NCI-H2227 (cell line): Measurements from ENCODE around the gene NLRP7.
"Not testable (repeated sequence)": the region's sequence is repeated elsewhere in the genome, so short reads cannot be mapped to it uniquely, and the experiment has no call there.

ENCODE experiments used
- DNase-seq: peaks from one replicate; lab custom pipeline; 2025; ENCODE audit not compliant: unreplicated experiment; lab: John Stamatoyannopoulos, UW

The NLRP7 gene

DNA sequence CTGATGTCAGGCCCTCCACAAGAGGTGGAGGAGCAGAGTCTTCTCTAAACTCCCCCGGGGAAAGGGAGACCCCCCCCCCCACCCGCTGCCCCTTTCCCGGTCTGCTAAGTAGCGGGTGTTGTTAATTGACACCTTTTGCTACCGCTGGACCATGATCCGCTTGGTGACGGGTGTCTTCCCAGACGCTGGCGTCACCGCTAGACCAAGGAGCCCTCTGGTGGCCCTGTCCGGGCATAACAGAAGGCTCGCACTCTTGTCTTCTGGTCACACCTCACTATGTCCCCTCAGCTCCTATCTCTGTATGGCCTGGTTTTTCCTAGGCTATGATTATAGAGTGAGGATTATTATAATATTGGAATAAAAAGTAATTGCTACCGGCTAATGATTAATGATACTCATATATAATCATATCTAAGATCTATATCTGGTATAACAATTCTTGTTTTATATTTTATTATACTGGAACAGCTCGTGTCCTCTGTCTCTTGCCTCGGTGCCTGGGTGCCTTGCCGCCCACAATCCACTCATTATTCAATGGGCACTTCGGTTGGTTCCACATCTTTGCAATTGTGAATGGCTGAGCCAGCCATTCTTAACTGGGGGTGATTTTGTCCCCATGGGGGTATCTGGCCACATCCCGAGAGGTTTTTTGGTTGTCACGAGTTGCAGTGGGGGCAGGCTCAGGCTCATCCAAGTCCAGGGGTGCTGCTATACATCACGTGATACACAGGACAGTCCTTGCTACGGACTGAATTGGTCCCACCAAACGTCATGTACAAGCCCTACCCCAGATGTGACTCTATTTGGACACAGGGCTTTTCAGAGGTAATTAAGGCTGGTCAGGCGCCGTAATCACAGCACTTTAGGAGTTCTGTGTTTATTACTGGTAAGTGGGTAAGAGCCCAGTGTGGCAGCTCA, 27.4 kb downstream of the NLRP7 start:
- DNase-seq = not testable (repeated sequence)

DNA sequence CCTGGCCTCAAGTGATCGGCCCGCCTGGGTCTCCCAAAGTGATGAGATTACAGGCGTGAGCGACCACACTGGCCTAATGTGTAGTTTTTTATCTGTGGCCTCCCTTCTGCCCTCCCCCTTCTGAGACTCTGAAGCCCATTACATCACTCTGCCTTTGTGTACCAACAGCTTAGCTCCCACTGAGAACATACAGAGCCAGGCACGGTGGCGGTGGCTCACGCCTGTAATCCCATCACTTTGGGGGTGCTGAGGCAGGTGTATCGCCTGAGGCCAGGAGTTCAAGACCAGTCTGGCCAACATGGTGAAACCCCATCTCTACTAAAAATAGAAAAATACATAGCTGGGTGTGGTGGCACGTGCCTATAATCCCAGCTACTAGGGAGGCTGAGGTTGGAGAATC, 28.8 kb downstream of the NLRP7 start:
- no peak for DNase-seq

DNA sequence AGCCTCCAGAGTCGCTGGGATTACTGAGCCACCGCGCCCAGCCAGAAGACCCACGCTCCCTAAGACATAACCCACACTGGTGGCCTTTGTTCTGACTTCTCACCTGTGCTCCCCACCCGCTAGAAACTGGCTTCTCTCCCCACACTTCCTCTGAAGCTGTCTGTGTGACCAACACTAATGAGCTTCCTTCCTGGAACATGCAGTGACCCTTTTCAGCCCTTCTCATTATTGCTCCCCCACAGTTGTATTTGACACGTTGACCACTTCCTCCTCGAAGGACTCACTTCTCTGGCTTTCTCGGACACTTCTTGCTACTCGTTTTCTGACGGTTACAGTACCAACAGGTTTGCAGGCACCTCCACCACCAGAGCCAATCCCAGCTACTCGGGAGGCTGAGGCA, 30.5 kb downstream of the NLRP7 start:
- DNase-seq = no peak

DNA sequence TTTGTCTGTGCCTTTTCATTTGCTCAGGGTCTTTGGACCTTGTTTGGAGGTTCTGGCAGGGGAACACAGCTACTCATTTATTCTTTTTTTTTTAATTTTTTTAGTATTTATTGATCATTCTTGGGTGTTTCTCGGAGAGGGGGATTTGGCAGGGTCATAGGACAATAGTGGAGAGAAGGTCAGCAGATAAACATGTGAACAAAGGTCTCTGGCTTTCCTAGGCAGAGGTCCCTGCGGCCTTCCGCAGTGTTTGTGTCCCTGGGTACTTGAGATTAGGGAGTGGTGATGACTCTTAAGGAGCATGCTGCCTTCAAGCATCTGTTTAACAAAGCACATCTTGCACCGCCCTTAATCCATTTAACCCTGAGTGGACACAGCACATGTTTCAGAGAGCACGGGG, 39.4 kb downstream of the NLRP7 start:
- DNase-seq = not testable (repeated sequence)

DNA sequence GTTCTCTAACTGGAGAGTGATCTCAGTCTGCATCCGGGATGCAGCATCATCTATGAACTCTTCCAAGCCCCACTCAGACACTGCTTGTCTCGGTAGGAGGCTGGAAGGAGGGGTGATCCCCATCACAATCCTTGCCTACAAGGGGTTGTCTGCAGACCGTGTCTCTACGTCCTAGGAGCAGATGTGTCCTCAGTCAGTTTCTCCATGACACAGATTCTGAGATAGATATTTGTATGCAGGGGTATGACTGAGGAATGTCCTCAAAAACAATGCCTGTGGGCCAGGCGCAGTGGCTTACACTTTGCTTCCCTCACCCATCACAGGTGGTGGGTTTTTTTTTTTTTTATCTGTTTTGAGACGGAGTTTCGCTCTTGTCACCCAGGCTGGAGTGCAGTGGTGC, 40.5 kb downstream of the NLRP7 start:
- no peak for DNase-seq

DNA sequence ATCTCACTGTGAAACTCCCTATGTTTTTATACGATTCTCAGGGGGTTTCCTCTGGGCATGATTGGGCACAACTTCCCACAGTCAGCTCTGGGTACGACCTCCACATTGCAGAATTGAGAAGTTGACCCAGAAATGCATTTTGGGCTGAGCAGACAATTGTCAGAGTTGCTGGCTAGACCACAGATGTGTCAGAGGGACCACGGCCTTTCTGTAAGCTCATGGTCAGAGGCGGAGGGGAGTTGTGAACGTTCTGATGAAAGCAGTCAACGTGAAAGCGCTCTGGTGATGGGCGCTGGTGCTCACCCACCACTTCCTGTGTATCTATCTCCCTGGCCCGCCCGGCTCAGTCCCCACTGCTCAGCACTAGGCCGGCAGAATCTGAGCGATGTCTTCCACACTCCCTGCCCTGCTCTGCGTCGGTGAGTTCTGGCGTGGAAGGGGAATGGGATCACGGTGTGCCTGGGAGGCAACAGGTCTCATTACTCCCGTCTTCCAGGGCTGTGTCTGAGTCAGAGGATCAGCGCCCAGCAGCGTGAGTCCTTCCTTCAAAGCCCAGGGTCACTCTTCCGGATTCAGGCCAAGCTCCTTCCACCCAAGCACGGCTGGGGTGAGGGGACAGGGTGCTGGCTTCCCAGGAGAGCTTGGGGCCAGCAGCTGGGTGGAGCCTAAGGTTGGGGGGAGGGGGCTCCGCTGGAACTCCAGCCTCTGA, 41.4 kb downstream of the NLRP7 start, which contains the start of gene NCR1:
NCR1 (plus strand) TSS at position 346 of the 709 bp plus-strand sequence; CDS start at position 386, 40 bp downstream.
- no peak for DNase-seq

DNA sequence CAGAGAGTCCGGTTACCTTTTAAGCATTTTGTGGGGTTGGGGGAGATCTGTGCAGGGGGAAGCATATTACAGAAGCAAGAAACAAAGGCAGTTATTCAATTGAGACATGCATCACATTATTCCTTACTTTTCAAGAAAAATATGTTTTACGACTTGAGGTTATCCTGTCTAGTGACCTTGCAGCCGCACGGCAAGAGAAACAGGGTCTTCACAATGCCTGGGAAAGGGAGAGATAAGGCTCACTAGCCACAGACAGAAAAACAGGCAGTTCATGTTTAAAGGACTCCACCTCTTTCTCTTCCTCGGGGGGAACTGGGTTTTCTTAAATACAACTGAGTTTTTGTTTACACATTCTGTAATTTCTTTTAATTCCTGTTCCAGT, 41.9 kb downstream of the NLRP7 start:
- no peak for DNase-seq

DNA sequence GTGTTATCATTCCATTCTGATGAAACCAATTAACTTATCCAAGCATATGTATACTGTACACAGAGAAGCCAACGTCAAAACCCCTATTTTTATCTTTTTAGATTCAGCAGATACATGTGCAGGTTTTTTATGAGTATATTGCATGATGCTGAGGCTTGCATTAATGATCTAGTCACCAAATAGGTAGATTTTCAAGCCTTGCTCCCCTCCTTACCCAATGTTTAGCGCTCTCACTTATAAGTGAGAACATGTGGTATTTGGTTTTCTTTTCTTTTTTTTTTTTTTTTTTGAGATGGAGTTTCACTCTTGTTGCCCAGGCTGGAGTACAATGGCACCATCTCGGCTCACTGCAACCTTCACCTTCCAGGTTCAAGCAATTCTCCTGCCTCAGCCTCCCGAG, 43.1 kb downstream of the NLRP7 start:
- DNase-seq = not testable (repeated sequence)

DNA sequence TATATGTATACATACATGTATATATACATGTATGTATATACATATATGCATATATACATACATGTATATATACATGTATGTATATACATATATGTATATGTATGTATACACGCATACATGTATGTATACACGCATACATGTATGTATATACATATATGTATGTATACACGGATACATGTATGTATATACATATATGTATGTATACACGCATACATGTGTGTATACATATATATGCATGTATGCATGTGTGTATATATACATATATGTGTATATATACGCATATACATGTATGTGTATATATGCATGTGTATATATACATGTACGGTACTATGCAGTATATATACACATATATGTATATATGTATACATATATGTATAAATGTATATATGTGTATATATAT, 44.0 kb downstream of the NLRP7 start:
- no peak for DNase-seq

DNA sequence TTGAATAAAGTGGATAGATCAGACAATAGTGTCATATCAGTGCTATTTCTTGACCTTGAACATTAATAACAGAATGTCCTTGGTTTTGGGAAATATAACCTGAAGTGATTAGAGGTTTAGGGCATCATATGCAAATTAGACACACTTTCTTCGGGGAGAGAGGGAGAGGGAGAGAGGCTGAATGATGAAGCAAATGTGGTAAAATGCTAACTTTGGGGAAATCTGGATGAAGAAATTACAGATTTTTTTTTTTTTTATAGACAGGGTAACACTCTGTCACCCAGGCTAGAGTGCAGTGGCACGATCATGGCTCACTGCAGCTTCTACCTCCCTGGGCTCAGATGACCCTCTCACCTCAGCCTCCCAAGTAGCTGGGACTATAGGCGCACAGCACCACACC, 45.3 kb downstream of the NLRP7 start:
- DNase-seq = no peak

DNA sequence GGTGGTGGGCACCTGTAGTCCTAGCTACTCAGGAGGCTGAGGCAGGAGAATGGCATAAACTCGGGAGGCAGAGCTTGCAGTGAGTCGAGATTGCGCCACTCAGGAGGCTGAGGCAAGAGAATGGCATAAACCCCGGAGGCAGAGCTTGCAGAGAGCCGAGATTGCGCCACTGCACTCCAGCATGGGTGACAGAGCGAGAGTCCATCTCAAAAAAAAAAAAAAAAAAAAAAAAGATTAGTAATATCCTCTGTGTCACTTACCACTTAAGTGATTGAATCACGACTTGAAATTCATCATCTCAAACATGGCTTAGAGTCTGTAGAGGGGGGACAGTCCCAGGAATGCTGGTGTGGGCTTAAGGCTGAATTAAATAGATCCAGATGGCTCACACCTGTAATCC, 46.2 kb downstream of the NLRP7 start:
- not testable (repeated sequence) for DNase-seq

DNA sequence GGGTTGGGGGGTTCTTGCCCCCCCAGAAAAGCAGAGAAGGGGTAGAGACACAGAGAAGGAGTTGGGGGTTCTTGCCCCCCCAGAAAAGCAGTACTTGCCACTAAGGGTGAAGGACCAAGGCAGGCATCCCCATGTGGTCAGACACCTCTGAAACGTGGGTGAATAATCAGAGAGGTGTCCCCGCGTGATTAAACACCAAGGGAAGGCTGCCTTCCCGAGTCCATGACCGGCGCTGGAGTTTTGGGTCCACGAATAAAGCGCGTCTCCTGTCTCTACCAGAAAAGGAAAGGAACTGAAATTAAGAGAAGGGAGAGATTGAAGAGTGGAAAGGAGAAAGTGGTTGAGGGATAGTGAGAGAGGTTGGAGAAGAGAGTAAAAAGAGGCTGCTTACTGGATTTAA, 47.7 kb downstream of the NLRP7 start:
- not testable (repeated sequence) for DNase-seq

DNA sequence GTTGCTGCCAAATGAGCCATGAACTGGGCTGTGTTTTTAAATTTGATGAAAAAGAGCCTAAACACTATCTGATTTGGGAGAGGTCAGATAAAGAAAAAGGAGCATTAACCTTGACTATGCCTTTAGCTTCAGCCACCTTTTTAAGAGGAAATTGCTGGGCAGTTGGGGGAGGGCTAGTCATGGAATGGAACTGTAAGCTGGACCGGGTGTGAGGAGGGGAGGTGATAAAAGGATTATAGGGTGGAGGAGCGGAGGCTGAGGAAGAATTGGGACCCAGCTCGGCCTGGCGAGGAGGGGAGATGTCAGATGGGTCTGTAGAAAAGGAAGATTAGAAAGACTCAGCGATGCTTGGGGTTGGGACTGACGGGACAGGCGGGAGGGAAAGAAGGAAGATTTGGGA, 48.6 kb downstream of the NLRP7 start:
- not testable (repeated sequence) for DNase-seq

DNA sequence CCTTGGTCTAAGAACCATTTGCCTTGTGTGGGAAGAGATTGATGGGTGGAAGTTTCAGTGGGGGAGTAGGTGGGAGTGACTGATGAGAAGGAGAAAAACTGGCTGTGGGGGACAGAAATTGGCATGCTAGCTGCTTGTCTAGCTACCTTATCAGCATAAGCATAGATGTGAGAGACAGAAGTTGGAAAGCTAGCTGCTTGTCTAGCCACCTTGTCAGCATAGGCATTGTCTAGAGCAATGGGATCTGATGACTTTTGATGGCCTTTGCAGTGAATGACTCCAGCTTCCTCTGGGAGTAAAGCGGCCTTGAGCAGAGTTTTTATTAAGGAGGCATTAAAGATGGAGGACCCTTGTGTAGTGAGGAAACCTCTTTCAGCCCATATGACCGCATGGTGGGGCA, 51.3 kb downstream of the NLRP7 start:
- DNase-seq = no peak

DNA sequence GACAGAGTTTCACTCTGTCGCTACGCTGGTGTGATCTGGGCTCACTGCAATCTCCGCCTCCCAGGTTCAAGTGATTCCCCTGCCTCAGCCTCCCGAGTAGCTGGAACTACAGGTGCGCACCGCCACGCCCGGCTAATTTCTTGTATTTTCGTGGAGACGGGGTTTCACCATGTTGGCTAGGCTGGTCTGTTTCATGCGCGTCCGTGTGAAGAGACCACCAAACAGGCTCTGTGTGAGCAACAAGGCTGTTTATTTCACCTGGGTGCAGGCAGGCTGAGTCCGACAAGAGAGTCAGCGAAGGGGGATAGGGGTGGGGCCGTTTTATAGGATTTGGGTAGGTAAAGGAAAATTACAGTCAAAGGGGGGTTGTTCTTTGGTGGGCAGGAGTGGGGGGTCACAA, 53.2 kb downstream of the NLRP7 start:
- DNase-seq = not testable (repeated sequence)

DNA sequence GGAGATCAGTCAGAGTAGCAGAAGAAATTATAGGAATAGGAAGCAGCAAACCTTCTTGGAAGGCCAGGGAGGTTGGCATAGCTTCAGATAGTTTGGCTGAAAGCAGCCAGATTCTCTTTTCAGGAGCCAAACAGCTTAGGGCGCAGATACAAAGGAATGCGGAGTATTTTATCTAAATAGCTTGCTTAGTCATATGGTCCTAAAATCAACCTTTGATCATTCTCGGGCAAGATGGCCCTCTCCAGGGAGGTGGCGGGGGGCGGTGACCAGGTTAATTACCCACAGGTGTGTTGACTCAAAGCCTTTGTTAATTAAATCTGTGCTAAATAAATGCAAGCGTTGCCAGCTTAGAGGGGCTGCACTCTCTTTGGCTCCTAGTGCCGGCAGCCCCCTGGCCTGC, 53.9 kb downstream of the NLRP7 start:
- no peak for DNase-seq

DNA sequence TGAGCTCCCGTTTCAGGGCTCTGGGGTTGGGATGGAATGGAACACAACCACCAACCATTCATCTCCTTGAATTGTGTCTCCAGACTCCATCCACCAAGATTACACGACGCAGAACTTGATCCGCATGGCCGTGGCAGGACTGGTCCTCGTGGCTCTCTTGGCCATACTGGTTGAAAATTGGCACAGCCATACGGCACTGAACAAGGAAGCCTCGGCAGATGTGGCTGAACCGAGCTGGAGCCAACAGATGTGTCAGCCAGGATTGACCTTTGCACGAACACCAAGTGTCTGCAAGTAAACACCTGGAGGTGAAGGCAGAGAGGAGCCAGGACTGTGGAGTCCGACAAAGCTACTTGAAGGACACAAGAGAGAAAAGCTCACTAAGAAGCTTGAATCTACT, 57.8 kb downstream of the NLRP7 start:
- no peak for DNase-seq

DNA sequence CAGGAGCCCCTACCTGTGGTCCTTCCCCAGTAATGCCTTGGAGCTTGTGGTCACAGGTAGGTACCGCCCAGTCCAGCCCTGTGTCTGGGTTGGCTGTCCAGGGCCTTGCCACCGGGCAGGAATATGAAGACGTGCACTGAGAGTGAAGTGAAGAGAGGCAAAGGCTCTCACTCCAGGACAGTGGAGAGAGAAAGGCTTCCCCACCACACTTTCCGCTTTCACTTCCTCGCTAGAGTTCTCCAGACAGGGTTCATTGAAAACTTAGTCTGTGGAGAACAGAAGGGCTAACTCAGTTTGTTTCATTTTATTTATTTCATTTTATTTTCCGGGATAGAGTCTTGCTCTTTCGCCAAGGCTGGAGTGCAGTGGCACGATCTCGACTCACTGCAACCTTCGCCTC, 59.1 kb downstream of the NLRP7 start:
- no peak for DNase-seq

DNA sequence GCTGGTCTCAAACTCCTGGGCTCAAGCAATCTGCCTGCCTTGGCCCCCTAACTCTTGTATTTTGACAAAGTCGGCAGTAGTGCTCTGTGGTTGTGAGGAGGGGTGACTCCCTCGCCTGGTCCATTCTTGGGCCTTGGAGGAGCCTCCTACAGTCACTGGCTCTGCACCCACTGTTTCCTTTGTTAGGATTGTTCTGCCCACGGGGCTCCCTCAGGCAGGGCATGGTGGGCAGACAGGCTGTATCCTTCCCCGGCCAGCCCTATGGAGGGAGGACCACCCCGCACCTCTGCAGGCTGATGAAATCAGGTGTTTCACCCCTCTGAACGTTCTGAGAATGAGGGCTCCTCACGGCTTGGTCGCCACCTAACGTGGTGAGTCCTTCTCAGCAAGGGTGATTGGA, 64.1 kb downstream of the NLRP7 start:
- no peak for DNase-seq

DNA sequence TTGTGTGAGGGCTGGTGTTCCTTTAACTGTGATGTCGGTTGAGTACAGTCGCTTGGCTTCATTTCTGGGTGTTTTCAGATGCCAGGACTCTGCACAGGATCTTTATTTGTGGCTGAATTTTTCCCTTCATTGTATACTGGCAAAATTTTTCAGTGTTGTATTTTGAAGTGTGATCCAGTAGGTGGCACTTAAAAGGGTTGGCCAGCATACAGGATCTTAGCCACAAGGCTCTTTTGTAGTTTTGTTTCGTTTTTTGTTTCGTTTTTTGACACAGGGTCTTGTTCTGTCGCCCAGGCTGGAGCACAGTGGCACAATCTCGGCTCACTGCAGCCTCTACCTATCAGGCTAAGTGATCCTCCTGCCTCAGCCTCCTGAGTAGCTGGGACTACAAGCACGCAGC, 64.6 kb downstream of the NLRP7 start:
- DNase-seq = no peak

DNA sequence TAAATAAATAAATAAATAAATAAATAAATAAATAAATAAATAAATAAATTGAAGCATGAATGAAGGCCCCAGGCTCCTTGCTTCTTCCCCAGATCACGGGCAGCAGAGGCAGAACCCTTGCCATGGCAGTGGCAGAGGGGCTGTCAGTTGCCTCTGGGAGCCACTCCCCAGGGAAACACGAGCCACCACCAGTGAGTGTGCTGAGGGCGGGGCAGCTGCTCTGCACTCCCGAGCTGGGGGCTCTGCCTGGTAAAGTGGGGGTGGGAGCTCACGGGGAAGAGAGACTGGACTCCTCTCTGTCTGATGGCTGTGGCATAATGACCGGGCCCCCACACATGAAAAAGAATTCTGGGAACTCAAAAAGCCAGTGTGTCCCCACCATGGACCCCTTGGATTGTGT, 65.4 kb downstream of the NLRP7 start:
- DNase-seq = no peak

DNA sequence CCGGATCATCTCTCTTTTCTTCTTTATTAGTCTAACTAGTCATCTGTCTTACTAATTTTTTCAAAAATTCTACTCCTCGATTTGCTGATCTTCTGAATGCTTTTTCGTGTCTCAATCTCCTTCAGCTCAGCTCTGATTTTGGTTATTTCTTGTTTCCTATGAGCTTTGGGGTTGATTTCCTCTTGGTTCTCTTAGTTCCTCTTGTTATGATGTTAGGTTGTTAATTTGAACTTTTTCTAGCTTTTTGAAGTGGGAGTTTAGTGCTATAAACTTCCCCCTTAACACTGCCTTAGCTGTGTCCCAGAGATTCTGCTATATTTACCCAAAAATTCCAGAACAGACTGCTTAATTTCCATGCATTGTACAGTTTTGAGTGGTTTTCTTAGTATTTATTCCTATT, 69.9 kb downstream of the NLRP7 start:
- DNase-seq = no peak
